GM12878 (cell line): Measurements from ENCODE around the gene SCRG1. TPM values are rescaled to one million over a fixed set of nuclear protein-coding genes. Genes with fewer than 3 reads are reported as not detected.

Experiments
- ATAC-seq: fragments of 200-7000 bp; cut with Tn5 transposase; 3 replicates; pipeline ENCODE4 v1.9.1; 2020; ENCODE audit warnings: mild to moderate bottlenecking, moderate library complexity
- BruUV-seq: library from RNA; stranded (reverse); fragments of 400-500 nt; replicated peaks from 2 replicates; lab custom pipeline; 2021; lab: Mats Ljungman, UMichigan
- CTCF ChIA-PET: fragments of 300-600 bp; sonication (Branson Sonifier 250); formaldehyde crosslinking; extraction: SDS; loops from one replicate; lab custom pipeline; 2021; ENCODE audit warnings: inconsistent platforms; lab: Yijun Ruan, JAX
- POLR2A ChIA-PET: fragments of 350-600 bp; formaldehyde crosslinking; extraction: SDS; loops from one replicate; lab custom pipeline; 2021; ENCODE audit warnings: inconsistent platforms; lab: Charles Lee
- RAD21 ChIA-PET: fragments of 300-600 bp; sonication (Branson Sonifier 250); formaldehyde crosslinking; loops from one replicate; lab custom pipeline; 2023; ENCODE audit warnings: antibody characterized with exemption; ENCODE audit not compliant: unreplicated experiment; lab: Charles Lee
- SMC1A ChIA-PET: fragments of 300-600 bp; sonication (Branson Sonifier 250); formaldehyde crosslinking; loops from one replicate; lab custom pipeline; 2023; ENCODE audit not compliant: unreplicated experiment, uncharacterized antibody; lab: Charles Lee
- DNase-seq: peaks from one replicate; pipeline ENCODE4 v3.0.0-alpha.2; 2011; ENCODE audit warnings: low read depth, low spot score
- FAIRE-seq: peaks from 3 replicates; lab custom pipeline; 2011; peaks lifted over from hg19 to GRCh38; lab: Jason Lieb, UNC
- H2AFZ ChIP-seq: 2 replicates; pipeline ENCODE4 v1.6.0; 2011; ENCODE audit warnings: low read depth, low read length, control low read depth; ENCODE audit not compliant: control insufficient read depth
- H3K27ac ChIP-seq: 2 replicates; pipeline ENCODE4 v1.5.1; 2011; ENCODE audit warnings: control low read depth; ENCODE audit not compliant: control insufficient read depth, insufficient read depth
- H3K27me3 ChIP-seq, 2 experiments: replicated peaks in 1 of 2; 2 replicates each; pipeline versions ENCODE4 v1.6.0 to v1.6.1; 2011; ENCODE audit warnings: low read length in 1 of 2; ENCODE audit not compliant: control insufficient read depth in 2 of 2, insufficient read depth in 2 of 2
- H3K36me3 ChIP-seq, 2 experiments: 2 replicates each; pipeline ENCODE4 v1.5.1; 2011; ENCODE audit warnings: low read length in 1 of 2; ENCODE audit not compliant: control insufficient read depth in 2 of 2, insufficient read depth in 2 of 2
- H3K4me1 ChIP-seq: 2 replicates; pipeline ENCODE4 v1.6.1; 2011; ENCODE audit warnings: mild to moderate bottlenecking, low read length, moderate library complexity, mixed read lengths; ENCODE audit not compliant: control insufficient read depth, insufficient read depth
- H3K4me2 ChIP-seq: 2 replicates; pipeline ENCODE4 v1.6.0; 2011; ENCODE audit warnings: control low read depth; ENCODE audit not compliant: control insufficient read depth, insufficient read depth
- H3K4me3 ChIP-seq: fragments of 200-600 bp; sonication (generic); 2 replicates; pipeline ENCODE4 v1.5.1; 2016
- H3K79me2 ChIP-seq: 2 replicates; pipeline ENCODE4 v1.6.0; 2011; ENCODE audit warnings: low read length; ENCODE audit not compliant: control insufficient read depth, insufficient read depth
- H3K9ac ChIP-seq: 2 replicates; pipeline ENCODE4 v1.8.0; 2011; ENCODE audit warnings: low read length, control low read depth, mixed read lengths; ENCODE audit not compliant: control insufficient read depth, insufficient read depth
- H3K9me3 ChIP-seq: replicated peaks from 3 replicates; pipeline ENCODE4 v1.5.1; 2011; ENCODE audit warnings: mild to moderate bottlenecking, low read length; ENCODE audit not compliant: control insufficient read depth, insufficient read depth
- H4K20me1 ChIP-seq: 2 replicates; pipeline ENCODE4 v1.6.0; 2011; ENCODE audit not compliant: control insufficient read depth, insufficient read depth
- CREM ChIP-seq: IDR thresholded peaks from 2 replicates; pipeline ENCODE4 v1.6.1; 2014; ENCODE audit warnings: antibody characterized with exemption, low read depth
- EGR1 ChIP-seq, 2 experiments: IDR thresholded peaks; 1 replicate in 1 of 2; 2 replicates in 1 of 2; pipeline ENCODE4 v1.6.1; 2011 to 2012; ENCODE audit warnings: low read depth in 2 of 2, low read length in 2 of 2, borderline replicate concordance in 1 of 2, mild to moderate bottlenecking in 1 of 2, moderate library complexity in 1 of 2
- EP300 ChIP-seq, 2 experiments: fragments of 150-350 bp in 1 of 2; IDR thresholded peaks; 2 replicates each; pipeline ENCODE4 v1.6.1; 2011 to 2012; ENCODE audit warnings: low read depth in 2 of 2, low read length in 2 of 2, borderline replicate concordance in 1 of 2, improper control_type of control experiment in 1 of 2, inconsistent platforms in 1 of 2; ENCODE audit not compliant: control insufficient read depth in 1 of 2
- LARP7 ChIP-seq: fragments of 450-650 bp; IDR thresholded peaks from 2 replicates; pipeline ENCODE4 v1.6.1; 2017; ENCODE audit warnings: mild to moderate bottlenecking
- MTA3 ChIP-seq: IDR thresholded peaks from 2 replicates; pipeline ENCODE4 v1.6.1; 2012; ENCODE audit warnings: low read length, inconsistent platforms, borderline replicate concordance
- NFIC ChIP-seq: IDR thresholded peaks from 2 replicates; pipeline ENCODE4 v1.6.1; 2012; ENCODE audit warnings: low read depth, mild to moderate bottlenecking, inconsistent platforms, low read length, moderate library complexity
- NR2C1 ChIP-seq: fragments of 450-650 bp; IDR thresholded peaks from 2 replicates; pipeline ENCODE4 v1.6.1; 2017; ENCODE audit warnings: antibody characterized with exemption, mild to moderate bottlenecking, moderate library complexity
- PAX5 ChIP-seq: IDR thresholded peaks from 2 replicates; pipeline ENCODE4 v1.6.1; 2011; ENCODE audit warnings: low read depth, low read length, borderline replicate concordance
- POLR2AphosphoS2 ChIP-seq: IDR thresholded peaks from 2 replicates; pipeline ENCODE4 v1.6.1; 2011; ENCODE audit warnings: low read depth, mild to moderate bottlenecking, low read length, improper control_type of control experiment, moderate library complexity
- POU2F2 ChIP-seq: IDR thresholded peaks from 3 replicates; pipeline ENCODE4 v1.6.1; 2011; ENCODE audit warnings: low read depth, mild to moderate bottlenecking, low read length, borderline replicate concordance
- RCOR1 ChIP-seq: conservative IDR thresholded peaks from 2 replicates; pipeline ENCODE4 v1.6.1; 2012; ENCODE audit warnings: low read depth, low read length, improper control_type of control experiment
- ZNF217 ChIP-seq: fragments of 450-650 bp; IDR thresholded peaks from 2 replicates; pipeline ENCODE4 v1.6.1; 2017; ENCODE audit warnings: antibody characterized with exemption, mild to moderate bottlenecking
- ZNF274 ChIP-seq: IDR thresholded peaks from one replicate; pipeline ENCODE4 v1.8.0; 2011; ENCODE audit not compliant: insufficient read length, insufficient read depth
- ZSCAN29 ChIP-seq: fragments of 450-650 bp; IDR thresholded peaks from 2 replicates; pipeline ENCODE4 v1.6.1; 2017; ENCODE audit warnings: mild to moderate bottlenecking, moderate library complexity
- ZZZ3 ChIP-seq: IDR thresholded peaks from 2 replicates; pipeline ENCODE4 v1.6.1; 2011; ENCODE audit warnings: low read depth; ENCODE audit not compliant: control insufficient read depth, insufficient read length
- WGBS: methylation state at CpG from one replicate; pipeline ENCODE4 v1.1.6; 2016; ENCODE audit warnings: low lambda C conversion rate; ENCODE audit not compliant: insufficient replicate concordance, insufficient coverage; ENCODE audit errors: missing lambda C conversion rate; 5-methylcytosine and 5-hydroxymethylcytosine counted together
- in situ Hi-C: fragments of 300-500 bp; cut with MboI; formaldehyde crosslinking; loops from 9 replicates; pipeline ENCODE4 v1.14.3; 2018; ENCODE audit warnings: mixed read lengths
- intact Hi-C: fragments of 100-400 bp; cut with micrococcal nuclease; formaldehyde crosslinking; loops from one replicate; pipeline ENCODE4 v1.14.2; 2022; ENCODE audit not compliant: unreplicated experiment
- polyA plus RNA-seq, 11 experiments: library from polyadenylated mRNA; depleted of rRNA in 4 of 11; unstranded in 6 of 11; stranded (reverse) in 5 of 11; fragments of >200 nt; fragmentation: Nextera tagmentation in 4 of 11; fragmentation: Illumina TruSeq in 1 of 11; extraction: Ambion mirVana in 4 of 11; extraction: Trizol in 1 of 11; gene quantifications; 1 replicate in 1 of 11; 2 replicates in 10 of 11; pipeline versions ENCODE4 v1.2.1 to v1.2.3, GENCODE V29; 2011 to 2016; ENCODE audit warnings: inconsistent platforms in 2 of 11, missing spikeins in 2 of 11, low read depth in 1 of 11
- total RNA-seq, 4 experiments: library from RNA; depleted of rRNA in 3 of 4; stranded (reverse); fragments of >200 nt in 3 of 4; fragmentation: Illumina TruSeq in 1 of 4; extraction: Trizol in 1 of 4; gene quantifications; 2 replicates each; pipeline versions ENCODE4 v1.2.1 to v1.2.3, GENCODE V29; 2013 to 2021
- TF ChIP-seq, protein P1 (sequence below): fragments of 450-650 bp; IDR thresholded peaks from 2 replicates; pipeline ENCODE4 v1.6.1; 2017; ENCODE audit warnings: mild to moderate bottlenecking, moderate library complexity
- TF ChIP-seq, protein P2 (sequence below): fragments of 450-650 bp; IDR thresholded peaks from 2 replicates; pipeline ENCODE4 v1.6.1; 2017; ENCODE audit warnings: mild to moderate bottlenecking

SCRG1 gene
- total and polyA plus RNA-seq, 10 of the 15 experiments (the other 5 are each of a cell fraction or from before 2014, with no cell fraction given): 0.02 to 0.58 (median 0.54) TPM; not detected in 7

DNA sequence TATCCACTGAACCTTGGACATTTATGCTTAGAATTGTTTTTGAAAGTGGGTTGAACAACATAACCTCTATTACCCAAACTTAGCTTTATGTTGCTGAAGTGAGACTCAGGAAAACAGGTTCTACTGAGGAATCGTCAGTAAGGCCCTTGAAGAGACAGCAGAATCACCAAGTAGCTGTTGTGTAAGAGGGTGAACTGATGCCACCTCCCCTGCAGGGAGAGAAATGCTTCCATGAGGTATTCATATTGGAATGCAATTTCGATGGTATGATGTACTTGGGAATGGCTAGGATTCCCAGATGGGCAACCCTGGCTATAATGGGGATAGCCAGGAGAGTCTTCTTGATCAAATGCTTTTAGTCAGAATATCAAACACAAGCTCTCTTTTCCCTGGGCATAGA is 4.1 kb upstream of the SCRG1 start:
- no peak overlapping the region for H2AFZ ChIP-seq
- POLR2A ChIA-PET: interaction anchor here (1.7 kb wide), 1 partner anchor 10 kb away, joined by 4 read pairs; no protein-coding TSS in a partner anchor
- no TSS peak for BruUV-seq
- ATAC-seq (no peak), DNase-seq (no peak), FAIRE-seq (no peak)
- no peaks in the 10 kb centered on the region for H3K9me3 ChIP-seq
- no peak overlapping the region for H3K9ac ChIP-seq
- H4K20me1 ChIP-seq: no peaks in the 10 kb centered on the region
- no peaks in the 10 kb centered on the region for H3K36me3 ChIP-seq
- no peak overlapping the region for H3K27ac ChIP-seq
- in situ Hi-C loops (no loop called here), intact Hi-C loops (no loop called here)
- H3K79me2 ChIP-seq: no peaks in the 10 kb centered on the region
- CTCF ChIA-PET: interaction anchor here (0.6 to 2.2 kb wide), 11 partner anchors 9 to 389 kb away, joined by 3 to 8 read pairs (median 3); no protein-coding TSS in a partner anchor
- TF ChIP-seq ZNF274 (no peak), MTA3 (no peak), POU2F2 (no peak), EGR1 (IDR thresholded peaks at IDR 0.05; ENCODE audit: borderline replicate concordance in 1 of 2, low read depth in 2 of 2, low read length in 2 of 2) (no peak), EP300 (IDR thresholded peaks at IDR 0.05; ENCODE audit: borderline replicate concordance in 1 of 2, control insufficient read depth in 1 of 2, low read depth in 2 of 2, low read length in 2 of 2) (no peak), CREM (no peak), ZNF217 (no peak), PAX5 (no peak), ZZZ3 (no peak), LARP7 (no peak), ZSCAN29 (no peak), NFIC (no peak), RCOR1 (no peak), POLR2AphosphoS2 (no peak), NR2C1 (no peak)
- TF ChIP-seq, protein P1, sequence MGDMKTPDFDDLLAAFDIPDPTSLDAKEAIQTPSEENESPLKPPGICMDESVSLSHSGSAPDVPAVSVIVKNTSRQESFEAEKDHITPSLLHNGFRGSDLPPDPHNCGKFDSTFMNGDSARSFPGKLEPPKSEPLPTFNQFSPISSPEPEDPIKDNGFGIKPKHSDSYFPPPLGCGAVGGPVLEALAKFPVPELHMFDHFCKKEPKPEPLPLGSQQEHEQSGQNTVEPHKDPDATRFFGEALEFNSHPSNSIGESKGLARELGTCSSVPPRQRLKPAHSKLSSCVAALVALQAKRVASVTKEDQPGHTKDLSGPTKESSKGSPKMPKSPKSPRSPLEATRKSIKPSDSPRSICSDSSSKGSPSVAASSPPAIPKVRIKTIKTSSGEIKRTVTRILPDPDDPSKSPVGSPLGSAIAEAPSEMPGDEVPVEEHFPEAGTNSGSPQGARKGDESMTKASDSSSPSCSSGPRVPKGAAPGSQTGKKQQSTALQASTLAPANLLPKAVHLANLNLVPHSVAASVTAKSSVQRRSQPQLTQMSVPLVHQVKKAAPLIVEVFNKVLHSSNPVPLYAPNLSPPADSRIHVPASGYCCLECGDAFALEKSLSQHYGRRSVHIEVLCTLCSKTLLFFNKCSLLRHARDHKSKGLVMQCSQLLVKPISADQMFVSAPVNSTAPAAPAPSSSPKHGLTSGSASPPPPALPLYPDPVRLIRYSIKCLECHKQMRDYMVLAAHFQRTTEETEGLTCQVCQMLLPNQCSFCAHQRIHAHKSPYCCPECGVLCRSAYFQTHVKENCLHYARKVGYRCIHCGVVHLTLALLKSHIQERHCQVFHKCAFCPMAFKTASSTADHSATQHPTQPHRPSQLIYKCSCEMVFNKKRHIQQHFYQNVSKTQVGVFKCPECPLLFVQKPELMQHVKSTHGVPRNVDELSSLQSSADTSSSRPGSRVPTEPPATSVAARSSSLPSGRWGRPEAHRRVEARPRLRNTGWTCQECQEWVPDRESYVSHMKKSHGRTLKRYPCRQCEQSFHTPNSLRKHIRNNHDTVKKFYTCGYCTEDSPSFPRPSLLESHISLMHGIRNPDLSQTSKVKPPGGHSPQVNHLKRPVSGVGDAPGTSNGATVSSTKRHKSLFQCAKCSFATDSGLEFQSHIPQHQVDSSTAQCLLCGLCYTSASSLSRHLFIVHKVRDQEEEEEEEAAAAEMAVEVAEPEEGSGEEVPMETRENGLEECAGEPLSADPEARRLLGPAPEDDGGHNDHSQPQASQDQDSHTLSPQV: no peak
- TF ChIP-seq, protein P2, sequence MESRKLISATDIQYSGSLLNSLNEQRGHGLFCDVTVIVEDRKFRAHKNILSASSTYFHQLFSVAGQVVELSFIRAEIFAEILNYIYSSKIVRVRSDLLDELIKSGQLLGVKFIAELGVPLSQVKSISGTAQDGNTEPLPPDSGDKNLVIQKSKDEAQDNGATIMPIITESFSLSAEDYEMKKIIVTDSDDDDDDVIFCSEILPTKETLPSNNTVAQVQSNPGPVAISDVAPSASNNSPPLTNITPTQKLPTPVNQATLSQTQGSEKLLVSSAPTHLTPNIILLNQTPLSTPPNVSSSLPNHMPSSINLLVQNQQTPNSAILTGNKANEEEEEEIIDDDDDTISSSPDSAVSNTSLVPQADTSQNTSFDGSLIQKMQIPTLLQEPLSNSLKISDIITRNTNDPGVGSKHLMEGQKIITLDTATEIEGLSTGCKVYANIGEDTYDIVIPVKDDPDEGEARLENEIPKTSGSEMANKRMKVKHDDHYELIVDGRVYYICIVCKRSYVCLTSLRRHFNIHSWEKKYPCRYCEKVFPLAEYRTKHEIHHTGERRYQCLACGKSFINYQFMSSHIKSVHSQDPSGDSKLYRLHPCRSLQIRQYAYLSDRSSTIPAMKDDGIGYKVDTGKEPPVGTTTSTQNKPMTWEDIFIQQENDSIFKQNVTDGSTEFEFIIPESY: no peak
- no peaks in the 10 kb centered on the region for H3K27me3 ChIP-seq
- no peak overlapping the region for H3K4me2 ChIP-seq
- 100% methylated on average over 2 of the region's 2 CpGs for WGBS
- SMC1A ChIA-PET: interaction anchor here (0.9 to 1.7 kb wide), 6 partner anchors 21 to 389 kb away, joined by 3 to 5 read pairs (median 3); no protein-coding TSS in a partner anchor
- RAD21 ChIA-PET: interaction anchor here (0.5 to 1.5 kb wide), 3 partner anchors 49 to 216 kb away, joined by 3 read pairs; no protein-coding TSS in a partner anchor
- H3K4me1 ChIP-seq: no peaks in the 10 kb centered on the region
- H3K4me3 ChIP-seq: no peak overlapping the region
